ENCODE data around the gene MUCL3.

DNA sequence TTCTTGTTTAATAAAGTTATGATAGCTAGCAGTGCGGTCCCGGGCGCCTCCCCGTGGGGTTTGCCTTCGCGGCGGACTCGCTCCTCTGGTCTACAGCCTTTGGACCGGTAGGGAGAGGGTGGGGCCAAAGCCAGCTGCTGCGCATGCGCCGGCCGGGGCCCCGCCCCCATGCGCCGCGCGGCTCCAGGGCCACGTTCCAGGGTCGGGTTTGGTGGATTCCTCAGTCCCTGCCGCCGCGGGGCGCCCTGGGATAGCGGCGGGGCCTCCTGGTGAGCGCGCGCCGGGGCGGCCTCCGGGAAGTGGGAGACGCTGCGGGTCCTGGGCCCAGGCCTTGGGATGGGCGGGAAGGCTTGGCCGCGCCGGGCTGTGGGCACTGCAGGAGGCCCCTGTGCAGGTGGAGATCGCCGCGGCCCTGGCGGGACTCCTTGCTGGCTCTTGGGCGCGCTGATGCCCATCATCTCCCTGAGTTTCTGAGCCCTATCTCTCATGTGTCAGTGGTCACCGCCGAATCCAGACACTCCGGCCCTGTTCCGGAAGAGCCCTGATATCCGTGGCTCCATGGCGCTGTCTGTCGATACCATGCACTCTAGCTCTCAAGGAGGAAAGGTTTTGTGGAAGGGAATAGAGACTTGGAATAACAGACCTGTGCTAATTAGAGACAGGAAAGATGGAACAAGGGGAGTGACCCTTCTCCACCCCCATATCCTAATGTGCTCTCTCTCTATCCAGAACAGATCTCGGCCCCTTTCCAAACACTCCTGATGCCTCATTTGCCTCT, 26.5 kb upstream of the MUCL3 start, which contains the start of gene VARS2:
- TF ChIP-seq GATA2 (IDR thresholded peaks at IDR 0.05; ENCODE audit: low read depth, low read length) (no peak; the same call in 1 of the 2 replicates), GATA3 (IDR thresholded peaks at IDR 0.05; ENCODE audit: low read depth, low read length) (no peak)
